ENCODE measurements around the gene BABAM1. TPM values are rescaled to one million over a fixed set of nuclear protein-coding genes. Genes with fewer than 3 reads are reported as not detected.

BABAM1 gene
- total and polyA plus RNA-seq, 10 of the 15 experiments (the other 5 are each of a cell fraction or from before 2014, with no cell fraction given) = 11.9 to 154 (median 103) TPM

DNA sequence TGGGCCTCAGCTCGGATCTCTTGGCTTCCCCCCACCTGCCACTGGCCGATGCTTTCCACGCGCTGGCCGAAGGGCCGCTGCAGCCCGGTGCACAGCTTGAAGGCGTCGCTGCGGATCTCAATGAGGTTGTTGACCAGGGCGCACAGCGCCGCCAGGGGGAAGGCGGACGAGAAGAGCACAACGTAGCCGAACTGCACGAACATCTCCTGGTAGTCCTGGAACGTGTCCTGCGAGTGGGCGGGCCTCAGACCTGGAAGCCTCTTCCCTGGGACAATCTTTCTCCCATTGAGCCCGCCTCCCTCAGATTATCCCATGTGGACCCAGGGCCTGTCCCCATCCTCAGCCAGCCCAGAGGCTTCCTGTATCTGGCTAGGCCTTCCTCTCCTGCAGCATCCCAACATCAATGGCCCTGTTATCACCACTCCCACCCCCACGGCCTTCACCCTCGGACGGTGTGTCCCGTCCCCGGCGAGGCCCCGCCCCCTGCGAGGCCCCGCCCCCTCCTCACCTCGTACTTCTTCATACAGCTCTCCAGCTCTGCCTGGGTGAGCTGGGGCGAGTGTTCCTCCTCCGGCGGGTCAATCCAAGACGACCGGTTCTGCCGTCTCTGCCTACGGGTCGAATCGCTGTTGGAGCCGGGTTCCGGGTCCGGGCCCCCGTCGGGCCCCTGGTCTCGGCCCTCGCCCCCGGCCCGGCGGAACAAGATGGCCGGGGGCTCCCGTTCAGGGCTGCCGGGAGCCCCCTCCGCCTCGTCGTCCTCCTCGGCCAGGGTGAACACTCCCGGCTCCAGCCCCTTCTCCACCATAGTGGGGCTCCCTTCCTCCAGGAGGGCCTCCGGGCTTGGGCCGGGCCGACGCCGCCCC is 60.6 kb downstream of the BABAM1 start:
- intact Hi-C loops (cut with micrococcal nuclease; ENCODE audit: unreplicated experiment) = no loop called here
- 52% methylated on average over 54 of the region's 64 CpGs for whole genome bisulfite sequencing (ENCODE audit: insufficient coverage, insufficient replicate concordance, low lambda C conversion rate, missing lambda C conversion rate)
- ChIA-PET RAD21 (ENCODE audit: unreplicated experiment) (interaction anchor here (0.5 to 0.8 kb wide), 5 partner anchors 11 to 785 kb away, joined by 3 to 4 read pairs (median 3); no protein-coding TSS in a partner anchor), SMC1A (ENCODE audit: uncharacterized antibody, unreplicated experiment) (no interaction called here), POLR2A (no interaction called here), CTCF (no interaction called here)
- TF ChIP-seq ZNF687 (IDR thresholded peaks at IDR 0.05) (no peak), POLR2A (IDR thresholded peaks at IDR 0.05; ENCODE audit: low read depth, low read length) (peak; percentile 34; the same call in 1 of the 2 replicates), NFXL1 (IDR thresholded peaks at IDR 0.05; ENCODE audit: borderline replicate concordance) (0 out of 2 replicates have a peak, but pooled peaks have one; percentile 30), YY1 (IDR thresholded peaks at IDR 0.05; ENCODE audit: low read depth, low read length) (0 out of 2 replicates have a peak, but pooled peaks have one; percentile 35)
- DNase-seq (ENCODE audit: low read depth, low spot score) (no peak), FAIRE-seq (no peak), ATAC-seq (peak; percentile 74)
- BruUV-seq (replicated peaks) = no TSS peak
- no peak overlapping the region for H3K4me3 ChIP-seq
- H3K79me2 ChIP-seq (ENCODE audit: control insufficient read depth, insufficient read depth, low read length) = no peaks in the 10 kb centered on the region
- peak overlapping the region; percentile 39 for H2AFZ ChIP-seq (ENCODE audit: control insufficient read depth, low read depth, low read length)
- peak overlapping the region; percentile 84; the same call in 1 of the 2 replicates for H3K4me2 ChIP-seq (ENCODE audit: control insufficient read depth, insufficient read depth)
- in situ Hi-C loops (cut with MboI) = no loop called here
- no peaks in the 10 kb centered on the region for H3K36me3 ChIP-seq (ENCODE audit: control insufficient read depth in 2 of 2, insufficient read depth in 2 of 2, low read length in 1 of 2)
- H3K27me3 ChIP-seq (replicated peaks in 1 of 2; ENCODE audit: control insufficient read depth in 2 of 2, insufficient read depth in 2 of 2, low read length in 1 of 2) = no peaks in the 10 kb centered on the region; a peak in 2 of 4 replicates
- H3K9ac ChIP-seq (ENCODE audit: control insufficient read depth, insufficient read depth, low read length) = no peak overlapping the region
- H4K20me1 ChIP-seq (ENCODE audit: control insufficient read depth, insufficient read depth) = no peaks in the 10 kb centered on the region
- H3K4me1 ChIP-seq (ENCODE audit: control insufficient read depth, insufficient read depth, low read length) = no peaks in the 10 kb centered on the region
- H3K9me3 ChIP-seq (replicated peaks; ENCODE audit: control insufficient read depth, insufficient read depth, low read length) = no peaks in the 10 kb centered on the region; the same call in 2 of the 3 replicates
- no peak overlapping the region for H3K27ac ChIP-seq (ENCODE audit: control insufficient read depth, insufficient read depth)

Other genes with a start within 250 kb of the BABAM1 start
Only the 7 nearest of the 21 such genes appear.
- gene OCEL1, start 41.2 kb upstream of the BABAM1 start, total RNA-seq (2014; rRNA removed) = 3.1 and 3.2 TPM in 2 replicates
- 3.2 and 3.4 TPM in 2 replicates for gene OCEL1, start 41.2 kb upstream of the BABAM1 start, total RNA-seq (2014; rRNA removed; fragmentation: Illumina TruSeq; extraction: Trizol)
- 11.9 and 15.8 TPM in 2 replicates for gene OCEL1, start 41.2 kb upstream of the BABAM1 start, total RNA-seq (2021)
- 1.4 and 2.8 TPM in 2 replicates for gene OCEL1, start 41.2 kb upstream of the BABAM1 start, polyA plus RNA-seq (2011; rRNA removed)
- gene OCEL1, start 41.2 kb upstream of the BABAM1 start, polyA plus RNA-seq (2014; fragmentation: Illumina TruSeq; extraction: Trizol) = 7.4 and 9.9 TPM in 2 replicates
- gene OCEL1, start 41.2 kb upstream of the BABAM1 start, polyA plus RNA-seq (2014; fragmentation: Nextera tagmentation; extraction: Ambion mirVana) = 1 to 10 TPM; 3.6 to 7.8 TPM
- gene OCEL1, start 41.2 kb upstream of the BABAM1 start, polyA plus RNA-seq (2014; rRNA removed) = 7.5 and 7.8 TPM in 2 replicates
- gene OCEL1, start 41.2 kb upstream of the BABAM1 start, polyA plus RNA-seq (2016; fragmentation: Nextera tagmentation; extraction: Ambion mirVana) = 10 to 100 TPM; 14.4 to 18.2 TPM
- 11.8 and 12.8 TPM in 2 replicates for gene NR2F6, start 21.5 kb upstream of the BABAM1 start, total RNA-seq (2014; rRNA removed)
- 2.3 and 2.7 TPM in 2 replicates for gene NR2F6, start 21.5 kb upstream of the BABAM1 start, total RNA-seq (2014; rRNA removed; fragmentation: Illumina TruSeq; extraction: Trizol)
- gene NR2F6, start 21.5 kb upstream of the BABAM1 start, total RNA-seq (2021) = 13.3 and 15.5 TPM in 2 replicates
- 1.7 and 3.9 TPM in 2 replicates for gene NR2F6, start 21.5 kb upstream of the BABAM1 start, polyA plus RNA-seq (2011; rRNA removed)
- gene NR2F6, start 21.5 kb upstream of the BABAM1 start, polyA plus RNA-seq (2014; fragmentation: Illumina TruSeq; extraction: Trizol) = 0.48 and 1.4 TPM in 2 replicates
- under 1 TPM; 0.18 to 0.75 TPM for gene NR2F6, start 21.5 kb upstream of the BABAM1 start, polyA plus RNA-seq (2014; fragmentation: Nextera tagmentation; extraction: Ambion mirVana)
- 11.3 and 14.1 TPM in 2 replicates for gene NR2F6, start 21.5 kb upstream of the BABAM1 start, polyA plus RNA-seq (2014; rRNA removed)
- 1 to 10 TPM; 8.4 to 8.6 TPM for gene NR2F6, start 21.5 kb upstream of the BABAM1 start, polyA plus RNA-seq (2016; fragmentation: Nextera tagmentation; extraction: Ambion mirVana)
- 0.11 and 0.96 TPM in 2 replicates for gene USHBP1, start 2.7 kb upstream of the BABAM1 start, total RNA-seq (2014; rRNA removed)
- gene USHBP1, start 2.7 kb upstream of the BABAM1 start, total RNA-seq (2014; rRNA removed; fragmentation: Illumina TruSeq; extraction: Trizol) = 0.09 TPM in 1 of 2 replicates, not detected in the other
- gene USHBP1, start 2.7 kb upstream of the BABAM1 start, total RNA-seq (2021) = 0.27 and 0.62 TPM in 2 replicates
- gene USHBP1, start 2.7 kb upstream of the BABAM1 start, polyA plus RNA-seq (2011; rRNA removed) = 0.07 TPM in 1 of 2 replicates, not detected in the other
- gene USHBP1, start 2.7 kb upstream of the BABAM1 start, polyA plus RNA-seq (2014; fragmentation: Illumina TruSeq; extraction: Trizol) = not detected in 2 replicates
- under 1 TPM in 1 of 2 experiments, not detected in 1; 0.05 TPM for gene USHBP1, start 2.7 kb upstream of the BABAM1 start, polyA plus RNA-seq (2014; fragmentation: Nextera tagmentation; extraction: Ambion mirVana)
- 0.12 and 0.33 TPM in 2 replicates for gene USHBP1, start 2.7 kb upstream of the BABAM1 start, polyA plus RNA-seq (2014; rRNA removed)
- gene USHBP1, start 2.7 kb upstream of the BABAM1 start, polyA plus RNA-seq (2016; fragmentation: Nextera tagmentation; extraction: Ambion mirVana) = under 1 TPM; 0.33 to 0.44 TPM
- gene ANKLE1, start 14.5 kb downstream of the BABAM1 start, total RNA-seq (2014; rRNA removed) = 10.7 and 13.4 TPM in 2 replicates
- gene ANKLE1, start 14.5 kb downstream of the BABAM1 start, total RNA-seq (2014; rRNA removed; fragmentation: Illumina TruSeq; extraction: Trizol) = 4.6 and 5.5 TPM in 2 replicates
- gene ANKLE1, start 14.5 kb downstream of the BABAM1 start, total RNA-seq (2021) = 13.1 and 16.0 TPM in 2 replicates
- 2.2 and 4.4 TPM in 2 replicates for gene ANKLE1, start 14.5 kb downstream of the BABAM1 start, polyA plus RNA-seq (2011; rRNA removed)
- 6.2 and 8.4 TPM in 2 replicates for gene ANKLE1, start 14.5 kb downstream of the BABAM1 start, polyA plus RNA-seq (2014; fragmentation: Illumina TruSeq; extraction: Trizol)
- gene ANKLE1, start 14.5 kb downstream of the BABAM1 start, polyA plus RNA-seq (2014; fragmentation: Nextera tagmentation; extraction: Ambion mirVana) = 1 to 10 TPM; 2.2 to 2.3 TPM
- 17.9 and 20.8 TPM in 2 replicates for gene ANKLE1, start 14.5 kb downstream of the BABAM1 start, polyA plus RNA-seq (2014; rRNA removed)
- 10 to 100 TPM; 16.5 to 16.6 TPM for gene ANKLE1, start 14.5 kb downstream of the BABAM1 start, polyA plus RNA-seq (2016; fragmentation: Nextera tagmentation; extraction: Ambion mirVana)
- 8.8 and 12.0 TPM in 2 replicates for gene ABHD8, start 36.0 kb downstream of the BABAM1 start, total RNA-seq (2014; rRNA removed)
- gene ABHD8, start 36.0 kb downstream of the BABAM1 start, total RNA-seq (2014; rRNA removed; fragmentation: Illumina TruSeq; extraction: Trizol) = 2.1 TPM in 2 replicates
- gene ABHD8, start 36.0 kb downstream of the BABAM1 start, total RNA-seq (2021) = 10.0 and 13.1 TPM in 2 replicates
- 1.6 and 3.5 TPM in 2 replicates for gene ABHD8, start 36.0 kb downstream of the BABAM1 start, polyA plus RNA-seq (2011; rRNA removed)
- 0.55 and 1.5 TPM in 2 replicates for gene ABHD8, start 36.0 kb downstream of the BABAM1 start, polyA plus RNA-seq (2014; fragmentation: Illumina TruSeq; extraction: Trizol)
- gene ABHD8, start 36.0 kb downstream of the BABAM1 start, polyA plus RNA-seq (2014; fragmentation: Nextera tagmentation; extraction: Ambion mirVana) = under 1 TPM; 0.03 to 0.04 TPM
- gene ABHD8, start 36.0 kb downstream of the BABAM1 start, polyA plus RNA-seq (2014; rRNA removed) = 11.8 and 13.1 TPM in 2 replicates
- gene ABHD8, start 36.0 kb downstream of the BABAM1 start, polyA plus RNA-seq (2016; fragmentation: Nextera tagmentation; extraction: Ambion mirVana) = 10 to 100 TPM in 1 of 2 experiments, 1 to 10 TPM in 1; 8.4 to 12.5 TPM
- gene MRPL34, start 38.4 kb downstream of the BABAM1 start, total RNA-seq (2014; rRNA removed) = 118 and 126 TPM in 2 replicates
- 33.4 and 37.2 TPM in 2 replicates for gene MRPL34, start 38.4 kb downstream of the BABAM1 start, total RNA-seq (2014; rRNA removed; fragmentation: Illumina TruSeq; extraction: Trizol)
- gene MRPL34, start 38.4 kb downstream of the BABAM1 start, total RNA-seq (2021) = 90.5 and 92.1 TPM in 2 replicates
- gene MRPL34, start 38.4 kb downstream of the BABAM1 start, polyA plus RNA-seq (2011; rRNA removed) = 59.0 and 66.8 TPM in 2 replicates
- gene MRPL34, start 38.4 kb downstream of the BABAM1 start, polyA plus RNA-seq (2014; fragmentation: Illumina TruSeq; extraction: Trizol) = 28.1 and 41.6 TPM in 2 replicates
- gene MRPL34, start 38.4 kb downstream of the BABAM1 start, polyA plus RNA-seq (2014; fragmentation: Nextera tagmentation; extraction: Ambion mirVana) = 10 to 100 TPM in 1 of 2 experiments, 1 to 10 TPM in 1; 8.6 to 25.2 TPM
- 198 and 209 TPM in 2 replicates for gene MRPL34, start 38.4 kb downstream of the BABAM1 start, polyA plus RNA-seq (2014; rRNA removed)
- gene MRPL34, start 38.4 kb downstream of the BABAM1 start, polyA plus RNA-seq (2016; fragmentation: Nextera tagmentation; extraction: Ambion mirVana) = 100 to 1,000 TPM; 169 TPM
- gene DDA1, start 42.1 kb downstream of the BABAM1 start, total RNA-seq (2014; rRNA removed) = 33.3 and 36.0 TPM in 2 replicates
- gene DDA1, start 42.1 kb downstream of the BABAM1 start, total RNA-seq (2014; rRNA removed; fragmentation: Illumina TruSeq; extraction: Trizol) = 26.1 and 31.1 TPM in 2 replicates
- 42.8 and 53.5 TPM in 2 replicates for gene DDA1, start 42.1 kb downstream of the BABAM1 start, total RNA-seq (2021)
- gene DDA1, start 42.1 kb downstream of the BABAM1 start, polyA plus RNA-seq (2011; rRNA removed) = 23.6 and 33.4 TPM in 2 replicates
- gene DDA1, start 42.1 kb downstream of the BABAM1 start, polyA plus RNA-seq (2014; fragmentation: Illumina TruSeq; extraction: Trizol) = 31.7 and 62.8 TPM in 2 replicates
- gene DDA1, start 42.1 kb downstream of the BABAM1 start, polyA plus RNA-seq (2014; fragmentation: Nextera tagmentation; extraction: Ambion mirVana) = 1 to 10 TPM in 1 of 2 experiments, under 1 TPM in 1; 0.76 to 2.8 TPM
- gene DDA1, start 42.1 kb downstream of the BABAM1 start, polyA plus RNA-seq (2014; rRNA removed) = 71.0 and 77.5 TPM in 2 replicates
- 10 to 100 TPM; 61.5 to 63.8 TPM for gene DDA1, start 42.1 kb downstream of the BABAM1 start, polyA plus RNA-seq (2016; fragmentation: Nextera tagmentation; extraction: Ambion mirVana)

Data from GM12878 (cell line).